ENCODE measurements around the gene COG2. TPM values are rescaled to one million over a fixed set of nuclear protein-coding genes. Genes with fewer than 3 reads are reported as not detected.

Gene COG2
- total and polyA plus RNA-seq, 12 donors = 12.0 to 80.1 (median 50.6) TPM

GRCh38 chr1:230643908-230644307 lies 1.6 kb downstream of the COG2 start:
- Histone ChIP-seq H3K4me3 (peak overlapping the region in 1 of 4 donors; percentile 63), H3K9me3 (replicated peaks in 1 of 3) (no peaks in the 10 kb centered on the region), H3K36me3 (replicated peaks in 1 of 2) (no peaks in the 10 kb centered on the region), H3K27ac (no peak overlapping the region), H3K4me1 (replicated peaks in 1 of 2) (peaks cover 27 to 41% of the 10 kb centered on the region in 2 donors), H3K27me3 (no peaks in the 10 kb centered on the region)
- WGBS, 4 donors = 34 to 61% (median 44%) methylated on average over 4 of the region's 4 CpGs
- TF ChIP-seq POLR2A (IDR thresholded peaks at IDR 0.05) (no peak), CTCF (IDR thresholded peaks at IDR 0.05) (no peak)
- intact Hi-C loops (cut with DNase I) = loop anchor here (5.0 kb wide), 2 partner anchors 128 to 133 kb away; no protein-coding TSS in a partner anchor
- no peak for DNase-seq

GRCh38 chr1:230646710-230647302 lies 4.5 kb downstream of the COG2 start:
- WGBS, 4 donors = 89 to 95% (median 91%) methylated on average over 4 of the region's 4 CpGs
- H3K27ac ChIP-seq = no peak overlapping the region
- peaks cover 19 to 41% of the 10 kb centered on the region in 2 donors for H3K4me1 ChIP-seq (replicated peaks in 1 of 2)
- TF ChIP-seq CTCF (IDR thresholded peaks at IDR 0.05) = no peak
- no peak for TF ChIP-seq POLR2A (IDR thresholded peaks at IDR 0.05)
- no peaks in the 10 kb centered on the region for H3K27me3 ChIP-seq
- no peak for DNase-seq
- H3K36me3 ChIP-seq (replicated peaks in 1 of 2) = no peaks in the 10 kb centered on the region
- no peaks in the 10 kb centered on the region for H3K9me3 ChIP-seq (replicated peaks in 1 of 3)
- intact Hi-C loops (cut with DNase I) = no loop called here
- H3K4me3 ChIP-seq = no peak overlapping the region

DNA sequence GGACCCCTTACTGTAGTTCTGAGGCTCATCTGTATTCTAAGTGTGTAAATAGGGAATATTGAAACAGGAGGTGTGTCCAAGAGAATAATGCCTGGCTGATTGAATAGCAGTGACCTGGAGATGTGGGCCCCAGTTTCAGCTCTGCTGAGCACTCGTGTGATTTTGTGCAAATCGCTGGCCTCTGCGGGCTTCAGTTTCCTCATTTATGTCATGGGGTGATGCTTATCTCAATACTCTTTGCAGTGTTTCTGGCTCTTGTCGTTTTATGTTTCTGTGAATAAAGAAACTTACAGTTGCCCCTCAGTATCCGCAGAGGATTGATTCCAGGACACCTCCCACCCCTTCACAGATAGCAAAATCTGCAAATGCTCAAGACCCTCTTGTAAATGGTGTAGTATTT lies 5.0 kb downstream of the COG2 start:
- Histone ChIP-seq H3K27ac (no peak overlapping the region), H3K4me1 (replicated peaks in 1 of 2) (peaks cover 16 to 41% of the 10 kb centered on the region in 2 donors), H3K4me3 (no peak overlapping the region), H3K9me3 (replicated peaks in 1 of 3) (no peaks in the 10 kb centered on the region), H3K27me3 (no peaks in the 10 kb centered on the region), H3K36me3 (replicated peaks in 1 of 2) (no peaks in the 10 kb centered on the region)
- no peak for DNase-seq
- TF ChIP-seq CTCF (IDR thresholded peaks at IDR 0.05) (no peak), POLR2A (IDR thresholded peaks at IDR 0.05) (no peak)
- intact Hi-C loops (cut with DNase I) = no loop called here
- WGBS, 4 donors = 63 to 71% (median 66%) methylated on average over 5 of the region's 5 CpGs

GRCh38 chr1:230648114-230648513 lies 5.8 kb downstream of the COG2 start:
- Histone ChIP-seq H3K9me3 (replicated peaks in 1 of 3) (no peaks in the 10 kb centered on the region), H3K4me1 (replicated peaks in 1 of 2) (peaks cover 15 to 38% of the 10 kb centered on the region in 2 donors), H3K36me3 (replicated peaks in 1 of 2) (no peaks in the 10 kb centered on the region), H3K27me3 (no peaks in the 10 kb centered on the region), H3K27ac (no peak overlapping the region), H3K4me3 (no peak overlapping the region)
- DNase-seq = no peak
- 86 to 95% (median 91%) methylated on average over 3 of the region's 3 CpGs for WGBS, 4 donors
- no peak for TF ChIP-seq POLR2A (IDR thresholded peaks at IDR 0.05)
- no peak for TF ChIP-seq CTCF (IDR thresholded peaks at IDR 0.05)
- intact Hi-C loops (cut with DNase I) = no loop called here
